ENCODE measurements around the gene SLC5A11.
"Not testable (repeated sequence)": the region's sequence is repeated elsewhere in the genome, so short reads cannot be mapped to it uniquely, and the experiment has no call there.

Gene SLC5A11

GRCh38 chr16:24836836-24837235 lies 8.9 kb upstream of the SLC5A11 start:
- no peak for DNase-seq (ENCODE audit: low read depth, low spot score)

DNA sequence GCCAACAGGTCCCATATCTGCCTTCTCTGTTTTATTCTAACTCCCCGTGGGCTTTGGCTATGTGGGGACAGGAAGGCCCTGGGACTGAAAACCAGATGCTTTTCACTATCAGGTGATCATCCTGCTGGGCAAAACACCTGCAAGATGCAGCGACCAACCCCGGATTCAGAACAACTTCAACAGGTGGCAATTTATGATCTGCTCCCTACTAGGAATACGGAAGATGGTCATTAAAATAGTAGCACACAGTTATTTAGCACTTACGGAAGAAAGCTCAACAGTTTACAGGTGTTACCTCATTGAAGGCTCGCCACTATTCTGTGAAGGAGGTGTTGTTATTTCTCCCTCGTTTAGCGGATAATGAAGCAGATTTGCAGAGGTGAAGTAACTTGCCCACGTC lies 7.8 kb upstream of the SLC5A11 start:
- DNase-seq (ENCODE audit: low read depth, low spot score): no peak

DNA sequence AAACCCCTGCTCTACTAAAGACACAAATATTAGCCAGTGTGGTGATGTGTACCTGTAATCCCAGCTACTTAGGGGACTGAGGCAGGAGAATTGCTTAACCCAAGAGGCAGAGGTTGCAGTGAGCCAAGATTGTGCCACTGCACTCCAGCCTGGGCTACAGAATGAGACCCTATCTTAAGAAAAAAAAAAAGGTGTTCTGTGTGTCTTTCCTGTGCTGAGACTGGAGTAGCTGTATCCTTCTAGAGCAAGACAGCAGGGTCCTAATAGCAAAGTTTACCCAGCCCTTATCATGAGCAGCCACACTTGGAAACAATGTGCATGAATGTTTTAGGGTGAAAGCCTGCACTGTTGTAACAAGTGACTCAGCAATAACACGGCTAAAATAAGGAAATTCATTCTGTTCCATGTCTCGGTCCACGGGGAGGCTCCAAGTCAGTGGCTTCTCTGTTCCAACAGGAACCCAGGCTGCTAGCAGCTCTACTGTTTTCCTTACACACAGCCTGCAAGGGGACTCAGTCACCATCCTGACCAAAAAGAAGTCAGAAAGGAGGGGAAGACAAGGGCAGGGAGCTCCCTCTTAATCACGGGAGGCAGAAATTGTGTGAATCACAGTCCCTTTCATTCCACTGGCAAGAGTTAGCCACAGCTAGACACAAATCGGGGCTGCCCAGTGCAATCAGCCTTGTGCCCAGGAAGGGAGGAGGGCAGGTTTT lies 7.1 kb upstream of the SLC5A11 start:
- DNase-seq (ENCODE audit: low read depth, low spot score): no peak

GRCh38 chr16:24839347-24839972 lies 6.3 kb upstream of the SLC5A11 start:
- no peak for DNase-seq (ENCODE audit: low read depth, low spot score)

- DNase-seq (ENCODE audit: low read depth, low spot score): no peak
Measured at GRCh38 chr16:24841291-24841690, 4.5 kb upstream of the SLC5A11 start.

DNA sequence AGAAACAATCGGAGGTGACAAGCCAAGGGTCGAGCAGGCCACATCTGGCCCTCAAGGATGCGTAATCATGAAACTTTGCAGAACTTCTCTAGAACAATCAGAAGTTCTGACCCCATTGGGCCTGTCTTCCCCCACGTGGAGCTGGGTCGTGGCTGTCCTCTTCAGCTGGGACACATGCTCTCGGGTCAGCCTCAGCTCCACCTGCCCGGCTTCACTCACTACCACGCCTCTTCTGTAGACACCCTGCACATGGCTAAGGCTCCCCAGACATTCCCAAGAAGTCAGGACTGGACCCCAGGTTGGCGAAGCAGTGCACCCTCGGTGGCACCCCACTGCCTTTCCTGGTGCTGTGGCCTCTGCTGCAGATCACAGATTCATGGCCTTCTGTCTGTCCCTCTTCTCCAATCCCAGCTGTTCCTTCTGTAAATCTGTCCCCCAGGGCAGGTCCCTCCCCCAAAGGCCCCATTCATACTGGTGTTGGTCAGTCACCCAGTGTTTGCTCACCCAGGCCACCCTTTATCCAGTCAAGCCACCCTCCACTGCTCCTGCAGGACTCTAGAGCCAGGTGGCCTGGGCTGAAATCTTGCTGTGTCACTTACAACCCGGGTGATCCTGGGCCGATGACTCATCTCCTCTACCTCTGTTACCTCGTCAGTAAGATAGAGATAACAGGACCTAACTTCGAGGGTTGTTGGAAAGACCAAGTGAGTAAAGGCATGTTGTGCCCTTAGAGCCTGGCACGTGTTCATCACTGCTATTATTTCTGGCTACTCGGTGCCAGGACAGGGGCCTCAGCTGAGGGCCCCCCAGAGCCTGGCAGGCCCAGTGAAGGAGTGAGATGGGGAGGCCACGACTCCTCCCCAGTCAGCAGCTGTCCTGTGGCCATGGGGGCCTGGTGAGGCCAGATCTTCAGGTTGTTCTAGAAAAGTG lies 1.4 kb upstream of the SLC5A11 start:
- peak; percentile 42 for DNase-seq (ENCODE audit: low read depth, low spot score)

DNA sequence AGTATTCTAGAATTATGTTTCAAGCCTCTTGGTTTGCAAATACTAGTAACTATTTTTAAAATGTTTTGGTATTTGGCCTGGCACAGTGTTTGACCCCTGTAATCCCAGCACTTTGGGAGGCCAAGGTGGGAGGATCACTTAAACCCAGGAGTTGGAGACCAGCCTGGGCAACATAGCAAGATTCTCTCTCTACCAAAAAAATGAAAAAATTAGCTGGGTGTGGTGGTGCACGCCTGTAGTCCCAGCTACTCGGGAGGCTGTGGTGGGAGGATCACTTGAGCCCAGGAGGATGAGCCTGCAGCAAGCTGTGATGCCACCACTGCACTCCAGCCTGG lies 765 bp upstream of the SLC5A11 start:
- DNase-seq (ENCODE audit: low read depth, low spot score): not testable (repeated sequence)

- DNase-seq (ENCODE audit: low read depth, low spot score): no peak
Measured at GRCh38 chr16:24846548-24847357, 990 bp downstream of the SLC5A11 start.

DNA sequence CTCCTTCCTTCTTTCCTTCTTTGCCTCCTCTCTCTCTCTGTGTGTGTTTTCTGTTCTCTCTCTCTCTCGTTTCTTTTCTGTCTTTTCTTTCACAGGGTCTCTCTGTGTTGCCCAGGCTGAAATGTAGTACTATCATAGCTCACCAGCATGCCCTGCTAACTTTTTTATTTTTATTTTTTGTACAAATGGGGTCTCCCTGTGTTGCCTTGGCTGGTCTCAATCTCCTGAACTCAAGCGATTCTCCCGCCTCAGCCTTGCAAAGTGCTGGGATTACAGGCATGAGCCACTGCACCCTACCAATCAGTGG lies 1.5 kb downstream of the SLC5A11 start:
- DNase-seq (ENCODE audit: low read depth, low spot score): no peak

- DNase-seq (ENCODE audit: low read depth, low spot score): no peak
Measured at GRCh38 chr16:24848065-24848464, 2.3 kb downstream of the SLC5A11 start.

- DNase-seq (ENCODE audit: low read depth, low spot score): no peak
Measured at GRCh38 chr16:24849641-24850040, 3.9 kb downstream of the SLC5A11 start.

DNA sequence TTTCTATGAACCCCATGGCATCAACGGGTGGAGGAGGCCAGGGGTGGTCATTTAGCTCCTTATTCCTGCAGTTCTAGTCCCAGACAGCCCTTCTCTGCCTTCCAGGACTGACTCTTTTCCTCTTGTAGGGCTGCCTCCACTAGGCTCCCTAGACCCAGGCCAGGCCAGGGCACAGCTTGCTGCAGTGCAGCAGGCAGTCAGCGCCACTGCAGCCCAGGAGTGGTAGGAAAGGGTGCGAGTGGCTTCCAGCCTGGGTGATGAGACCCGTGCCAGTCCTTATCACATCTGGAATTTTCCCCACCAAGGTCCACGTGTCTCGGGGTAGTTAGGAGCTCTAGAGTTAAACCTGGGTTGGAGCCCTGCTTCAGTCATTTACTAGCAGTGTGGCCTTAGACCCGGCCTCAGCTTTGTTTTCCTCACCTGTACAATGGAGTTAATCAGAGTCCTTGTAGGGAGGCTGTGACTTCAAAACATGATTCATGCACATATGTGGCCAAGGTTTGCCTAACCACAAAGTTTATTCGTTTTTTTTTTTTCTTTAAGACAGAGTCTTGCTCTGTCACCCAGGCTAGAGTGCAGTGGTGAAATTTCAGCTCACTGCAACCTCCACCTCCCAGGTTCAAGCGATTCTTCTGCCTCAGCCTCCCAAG lies 4.7 kb downstream of the SLC5A11 start:
- DNase-seq (ENCODE audit: low read depth, low spot score): no peak

DNA sequence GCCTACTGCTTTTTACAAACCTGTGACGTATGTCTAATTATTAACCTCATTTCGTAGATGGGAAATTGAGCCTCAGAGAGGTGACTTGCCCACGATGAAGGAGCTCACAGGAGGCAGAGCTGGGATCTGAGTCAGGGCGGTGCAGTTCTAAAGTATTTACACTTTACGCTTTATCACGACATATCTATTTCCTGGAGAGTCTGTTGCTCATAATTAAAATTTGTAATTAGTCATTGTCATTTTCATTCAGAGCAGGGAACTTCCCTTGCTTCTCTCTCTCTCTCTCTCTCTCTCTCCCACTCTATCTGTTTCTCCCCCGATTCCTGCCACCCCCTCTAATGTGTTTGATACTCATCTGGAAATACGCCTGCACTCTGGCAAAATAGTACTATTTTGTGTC lies 5.9 kb downstream of the SLC5A11 start:
- DNase-seq (ENCODE audit: low read depth, low spot score): no peak

DNA sequence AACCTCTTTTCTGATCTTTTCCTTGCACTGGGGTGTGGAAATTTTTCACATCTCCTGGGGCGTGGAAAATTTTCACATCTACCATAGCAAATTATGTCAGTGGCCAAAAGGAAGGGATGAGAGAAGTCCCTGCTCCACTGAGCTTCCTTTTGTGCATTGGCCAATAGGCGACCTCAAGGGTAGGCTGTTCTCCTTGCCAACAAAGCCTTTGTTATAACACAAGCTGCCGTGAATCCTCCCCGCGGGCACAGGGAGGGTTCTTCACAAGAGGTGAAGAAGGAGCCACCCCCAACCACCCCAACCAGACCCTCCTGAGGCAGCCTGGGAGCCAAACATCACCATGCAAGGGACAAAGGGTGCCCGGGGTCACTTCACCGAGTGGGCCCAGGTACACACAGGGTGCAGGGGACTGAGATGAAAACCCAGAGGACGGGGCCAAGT lies 6.5 kb downstream of the SLC5A11 start:
- no peak for DNase-seq (ENCODE audit: low read depth, low spot score)

DNA sequence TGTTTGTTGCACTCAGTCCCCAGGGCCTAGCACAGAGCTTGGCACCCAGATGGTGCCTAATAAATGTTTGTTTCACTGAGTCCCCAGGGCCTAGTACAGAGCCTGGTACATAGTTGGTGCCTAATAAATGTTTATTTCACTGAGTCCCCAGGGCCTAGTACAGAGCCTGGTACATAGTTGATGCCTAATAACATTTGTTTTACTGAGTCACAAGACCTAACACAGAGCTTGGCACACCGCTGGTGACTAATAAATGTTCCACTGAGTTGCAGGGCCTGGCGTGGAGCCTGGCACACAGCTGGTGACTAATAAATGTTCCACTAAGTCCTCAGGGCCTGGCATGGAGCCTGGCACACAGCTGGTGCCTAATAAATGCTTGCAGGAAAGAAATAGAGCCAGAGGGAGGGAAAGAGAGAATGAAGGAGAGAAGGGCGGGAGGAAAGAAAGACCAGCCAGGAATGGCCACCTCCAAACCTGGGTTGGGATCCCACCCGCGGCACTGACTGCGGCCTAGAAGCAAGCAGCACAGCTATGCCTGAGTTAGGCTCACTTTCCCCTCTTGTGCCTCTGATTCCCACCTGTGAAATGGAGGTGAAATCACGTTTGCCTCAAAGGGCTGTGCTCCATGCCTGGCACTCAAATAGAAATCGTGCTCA lies 7.5 kb downstream of the SLC5A11 start:
- no peak for DNase-seq (ENCODE audit: low read depth, low spot score)

DNA sequence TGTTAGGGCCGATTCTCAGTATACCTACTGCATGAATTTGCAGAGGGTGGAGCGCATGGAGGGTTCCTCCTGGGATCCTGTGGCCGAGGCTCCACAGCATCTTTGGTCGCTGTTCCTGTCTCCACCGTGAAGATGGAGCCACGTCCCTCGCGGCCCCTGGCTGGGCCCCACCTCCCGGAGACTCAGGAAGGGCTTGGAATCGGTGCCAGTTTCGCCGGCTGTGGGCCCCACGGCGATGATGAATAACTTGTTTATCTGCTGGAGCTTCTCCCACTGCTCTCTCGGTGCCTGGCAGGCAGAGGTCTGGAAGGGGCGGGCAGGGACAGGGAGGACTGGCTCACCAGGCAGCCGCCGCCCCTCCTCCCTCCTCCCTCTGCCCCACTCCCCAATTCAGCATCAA lies 8.1 kb downstream of the SLC5A11 start:
- peak; percentile 20 for DNase-seq (ENCODE audit: low read depth, low spot score)

- no peak for DNase-seq (ENCODE audit: low read depth, low spot score)
Measured at GRCh38 chr16:24854607-24855171, 8.9 kb downstream of the SLC5A11 start.

DNA sequence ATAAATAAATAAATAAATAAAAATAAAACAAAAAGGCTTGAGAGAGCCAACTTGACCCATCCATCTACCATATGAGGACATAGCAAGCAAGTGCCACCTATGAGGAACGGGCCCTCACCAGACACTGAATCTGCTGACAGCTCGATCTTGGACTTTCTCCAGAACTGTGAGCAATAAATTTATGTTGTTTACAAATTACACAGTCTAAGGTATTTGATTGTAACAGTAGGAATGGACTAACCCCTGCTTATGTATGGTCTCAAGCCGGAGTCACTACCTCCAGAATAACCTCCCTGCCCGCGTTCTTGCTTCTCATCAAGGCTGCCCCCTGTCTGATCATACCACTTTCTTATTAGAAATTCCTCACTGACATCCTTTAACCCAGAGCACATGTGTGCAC lies 9.9 kb downstream of the SLC5A11 start:
- DNase-seq (ENCODE audit: low read depth, low spot score): no peak

GRCh38 chr16:24856871-24857270 lies 11.1 kb downstream of the SLC5A11 start:
- DNase-seq (ENCODE audit: low read depth, low spot score): not testable (repeated sequence)

DNA sequence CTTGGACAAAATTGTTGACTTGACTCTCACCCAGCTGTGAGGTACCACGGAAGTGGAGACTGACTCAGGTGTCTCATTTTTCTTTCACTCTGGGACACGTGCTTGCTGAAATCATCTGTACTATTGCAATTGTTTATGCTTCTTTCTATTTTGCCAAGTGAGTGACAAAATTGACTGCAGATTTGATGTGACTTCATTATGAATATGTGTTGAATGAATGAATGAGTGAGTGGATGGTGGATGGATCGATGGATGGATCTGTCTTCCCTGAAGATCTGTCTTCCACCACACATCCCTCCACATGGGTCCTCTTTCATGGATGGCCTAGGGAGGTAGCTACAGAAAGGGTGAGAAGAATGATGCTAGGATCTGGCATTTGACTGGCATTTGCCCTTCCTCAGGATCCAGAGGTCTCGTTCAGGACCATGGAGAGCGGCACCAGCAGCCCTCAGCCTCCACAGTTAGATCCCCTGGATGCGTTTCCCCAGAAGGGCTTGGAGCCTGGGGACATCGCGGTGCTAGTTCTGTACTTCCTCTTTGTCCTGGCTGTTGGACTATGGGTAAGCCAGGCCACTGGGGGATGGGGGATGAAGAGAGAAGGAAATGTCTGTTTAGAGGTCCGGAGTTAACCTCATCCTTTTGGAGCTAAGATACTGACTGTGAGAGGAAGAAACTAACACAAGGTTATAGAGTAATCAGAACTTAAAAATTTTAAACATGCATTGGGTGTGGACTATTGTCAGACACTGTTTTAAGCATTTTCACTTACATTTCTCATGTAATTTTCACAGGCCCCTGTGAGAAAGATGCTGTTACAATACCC lies 12.7 kb downstream of the SLC5A11 start:
- peak; percentile 75 for DNase-seq (ENCODE audit: low read depth, low spot score)

All from ELF-1 (cell line).